Activated effector memory CD4-positive, alpha-beta T cell treated with anti-CD3 and anti-CD28 coated beads, Interleukin-2, amount 50 U/mL, for 16 hours (primary cell): ENCODE results near the gene TSPAN32.

ENCODE experiments used
- DNase-seq: peaks from one replicate; pipeline ENCODE4 v3.0.0-alpha.2; 2020

TSPAN32 gene

DNA sequence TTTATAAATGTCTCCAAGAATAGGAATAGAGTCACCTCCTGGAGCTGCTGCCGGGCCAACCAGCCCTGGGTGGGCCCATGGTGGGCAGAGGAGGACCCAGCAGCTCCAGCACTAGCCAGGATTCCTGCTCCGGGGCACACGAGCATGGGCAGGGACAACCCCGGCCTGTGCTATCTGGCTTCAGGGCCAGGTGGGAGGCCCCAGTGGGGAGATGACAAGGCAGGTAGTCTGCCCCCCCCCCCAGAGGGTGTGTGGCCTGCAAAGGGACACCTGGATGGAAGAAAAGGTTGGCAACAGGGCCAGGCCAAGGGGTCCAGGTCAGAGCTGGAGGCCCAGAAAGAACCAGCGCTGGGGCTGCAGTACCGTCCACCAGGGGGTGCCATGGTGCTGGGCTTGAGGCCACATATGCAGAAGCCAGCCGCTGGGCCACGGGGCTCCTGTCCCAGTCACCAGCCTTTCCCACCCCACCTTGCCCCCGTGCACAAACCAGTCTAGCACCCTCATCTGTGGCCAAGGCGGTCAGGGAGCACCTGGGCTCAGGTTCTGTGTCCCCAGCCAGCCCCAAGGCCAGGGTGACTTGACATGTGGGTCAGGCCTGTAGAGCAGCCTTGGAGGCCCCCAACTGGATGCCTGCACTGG is 3.4 kb downstream of the TSPAN32 start:
- DNase-seq, result peak; percentile 93

DNA sequence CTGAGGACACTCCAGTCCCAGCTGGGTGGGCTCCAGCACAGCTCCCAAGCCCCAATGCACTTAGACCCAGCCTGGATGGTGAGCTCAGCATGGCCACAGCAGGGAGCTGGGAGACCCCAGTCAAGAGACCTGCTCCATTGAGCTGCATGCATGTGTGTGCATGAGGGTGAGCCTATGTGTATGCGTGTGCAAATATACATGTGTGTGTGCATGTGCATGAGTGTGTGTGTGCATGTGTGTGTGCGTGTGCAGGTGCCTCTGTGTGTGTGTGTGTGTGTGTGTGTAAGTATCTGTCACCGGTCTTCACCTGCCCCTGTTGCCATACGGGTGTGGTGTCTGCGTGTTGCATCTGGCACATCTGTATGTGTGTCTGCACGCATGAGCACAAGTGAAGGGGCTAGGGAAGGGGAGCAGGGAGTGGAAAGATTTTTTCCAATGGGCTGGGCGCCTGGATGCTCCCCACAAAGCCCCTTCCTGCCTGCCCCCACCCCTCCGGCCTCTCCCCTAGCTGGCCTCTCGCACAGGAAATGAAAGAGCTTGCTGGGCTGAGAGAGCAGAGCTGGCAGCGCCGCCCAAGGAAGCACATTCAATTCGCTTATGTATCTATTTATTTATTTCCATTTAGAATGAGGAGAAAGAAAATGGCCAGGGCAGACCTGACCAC is 4.1 kb downstream of the TSPAN32 start:
- peak; percentile 65 for DNase-seq

DNA sequence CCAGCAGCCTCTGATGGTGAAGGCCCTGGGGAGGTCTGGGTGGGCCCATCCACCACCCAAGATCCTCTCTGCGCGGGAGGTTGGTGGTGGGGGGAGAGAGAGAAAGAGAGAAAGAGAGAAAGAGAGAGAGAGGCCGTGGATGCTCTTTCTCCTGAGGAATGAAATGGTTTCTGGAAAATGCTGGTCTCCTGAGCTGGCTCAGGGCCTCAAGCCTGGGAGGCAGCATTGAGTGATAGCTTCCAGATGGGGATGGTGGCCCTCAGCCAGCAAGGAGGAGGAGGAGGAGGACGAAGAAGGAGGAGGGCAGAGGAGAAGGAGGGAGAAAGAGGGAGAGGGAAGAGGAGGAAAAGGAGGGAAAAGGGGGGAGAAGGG is 4.6 kb downstream of the TSPAN32 start:
- no peak for DNase-seq

DNA sequence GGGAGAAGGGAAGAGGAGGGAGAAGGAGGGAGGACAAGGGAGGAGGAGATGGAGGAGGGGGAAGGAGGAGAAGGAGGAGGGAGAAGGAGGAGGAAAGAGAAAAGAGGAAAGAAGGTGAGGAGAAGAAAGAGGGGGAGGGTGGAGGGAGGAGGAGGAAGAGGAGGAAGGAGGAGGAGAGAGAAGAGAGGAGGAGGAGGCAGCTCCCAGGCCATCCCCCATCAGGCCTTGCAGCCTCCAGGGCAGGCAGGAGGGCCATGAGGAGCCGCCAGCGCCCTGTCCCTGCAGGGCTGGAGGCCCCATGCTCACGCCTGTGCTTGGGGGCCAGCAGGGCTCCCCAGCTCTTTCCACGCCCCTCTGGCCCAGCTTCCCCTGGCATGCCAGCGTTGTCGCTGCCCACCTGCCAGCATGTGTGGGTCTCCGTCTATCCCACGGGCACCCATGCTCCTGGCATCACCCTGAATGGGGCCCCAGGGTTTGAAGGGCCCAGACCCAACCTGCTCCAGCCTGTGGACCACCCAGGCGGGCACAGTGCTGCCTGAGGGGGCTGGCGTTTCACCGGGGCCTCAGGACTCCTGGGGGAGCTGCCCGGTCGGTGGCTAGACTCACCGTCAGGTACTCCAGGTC is 5.2 kb downstream of the TSPAN32 start:
- peak; percentile 50 for DNase-seq

DNA sequence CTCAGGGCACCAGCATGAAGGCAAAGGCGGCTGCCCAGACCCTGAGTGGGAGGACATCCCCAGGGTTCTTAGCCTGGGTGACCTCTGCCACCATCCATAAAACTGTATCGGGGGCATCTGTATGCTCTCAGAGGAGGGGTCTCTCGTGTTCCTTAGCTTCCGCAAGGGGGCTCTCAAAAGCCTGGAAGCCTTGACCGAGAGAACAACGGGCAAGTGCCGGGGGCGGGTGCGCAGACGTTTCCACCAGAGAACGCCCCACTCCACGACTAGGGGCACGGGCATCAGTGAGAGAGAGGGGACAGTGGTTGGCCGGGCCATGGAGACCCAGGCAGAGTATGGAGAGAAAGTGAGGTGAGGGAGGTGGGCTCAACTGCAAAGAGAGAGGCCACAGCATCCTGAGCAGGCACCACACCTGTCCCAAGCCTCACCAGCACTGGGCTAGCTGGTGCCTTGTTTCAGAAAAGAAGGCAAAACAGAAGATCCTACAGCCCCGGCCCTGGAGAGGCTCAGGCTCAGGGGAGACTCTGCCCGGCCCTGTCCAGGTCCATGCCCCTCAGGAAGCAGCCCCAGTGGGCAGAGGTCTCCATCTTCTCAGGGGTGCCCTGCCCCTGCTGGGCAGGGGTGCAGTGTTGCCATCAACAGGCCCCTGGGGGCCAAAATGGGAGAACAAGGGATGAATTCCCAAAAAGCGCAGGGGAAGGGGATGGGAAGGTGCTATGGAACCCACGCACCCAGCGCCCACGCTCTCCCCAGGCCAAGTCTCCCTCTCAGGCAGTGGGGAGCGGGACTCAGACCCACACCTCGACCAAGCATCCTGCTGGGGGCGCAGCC is 5.9 kb downstream of the TSPAN32 start:
- DNase-seq, result peak; percentile 57

DNA sequence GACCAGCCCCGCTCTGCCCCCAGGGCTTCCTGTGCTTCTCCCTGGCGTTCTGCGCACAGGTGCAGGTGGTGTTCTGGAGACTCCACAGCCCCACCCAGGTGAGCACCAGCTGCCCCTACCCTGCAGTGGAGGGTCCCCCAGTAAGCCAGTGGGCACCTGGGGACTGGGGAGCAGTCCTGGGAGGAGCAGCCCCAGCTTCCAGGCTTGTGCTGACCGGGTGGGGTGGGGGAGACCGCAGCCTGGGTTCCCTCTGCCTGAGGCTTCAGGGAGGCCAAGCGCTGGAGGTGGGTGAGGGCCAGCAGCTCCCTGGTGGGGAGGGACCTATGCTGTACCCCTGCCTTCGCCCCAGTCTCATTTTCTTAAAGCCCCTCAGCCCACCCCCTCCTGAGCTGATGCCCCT is 6.9 kb downstream of the TSPAN32 start:
- DNase-seq, result no peak

DNA sequence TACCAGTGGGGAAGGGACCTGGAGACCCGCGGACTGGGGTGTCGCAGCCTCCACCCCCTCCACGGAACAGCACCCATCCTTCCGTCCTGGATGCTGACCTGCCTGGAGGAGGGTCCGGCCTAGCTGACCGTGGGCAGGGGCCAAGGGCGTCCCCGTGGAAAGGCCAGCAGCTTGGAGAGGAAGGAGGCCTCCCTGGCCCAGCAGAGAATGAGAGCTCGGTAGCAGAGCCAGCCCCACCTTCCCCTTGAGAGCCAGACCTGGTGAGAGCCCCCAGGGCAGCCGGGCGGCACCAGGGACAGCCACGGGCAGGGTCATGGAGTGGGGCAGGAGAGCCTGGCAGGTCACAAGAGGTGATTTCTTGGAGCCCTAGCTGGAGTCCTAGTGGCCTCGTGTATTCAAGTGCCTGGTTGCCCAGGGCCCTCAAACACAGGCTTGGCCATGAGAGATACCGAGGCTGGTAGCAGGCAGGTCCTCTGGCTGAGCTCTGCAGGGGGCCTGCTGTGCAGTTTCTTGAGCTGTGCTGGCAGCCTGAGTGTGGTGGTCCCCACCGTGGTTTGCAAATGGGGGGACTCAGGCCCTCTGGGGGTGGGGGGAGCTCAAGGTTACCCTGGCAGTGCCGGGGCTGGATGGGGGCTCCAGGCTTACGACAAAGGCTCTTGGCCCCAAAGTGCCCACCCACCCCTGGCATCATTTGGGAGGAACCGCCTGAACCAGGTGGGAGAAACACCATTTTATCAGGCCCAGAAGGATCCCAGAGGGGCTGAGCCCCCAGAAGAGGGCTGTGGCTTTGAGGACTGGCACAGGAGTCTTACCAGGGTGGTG is 7.6 kb downstream of the TSPAN32 start:
- no peak for DNase-seq

DNA sequence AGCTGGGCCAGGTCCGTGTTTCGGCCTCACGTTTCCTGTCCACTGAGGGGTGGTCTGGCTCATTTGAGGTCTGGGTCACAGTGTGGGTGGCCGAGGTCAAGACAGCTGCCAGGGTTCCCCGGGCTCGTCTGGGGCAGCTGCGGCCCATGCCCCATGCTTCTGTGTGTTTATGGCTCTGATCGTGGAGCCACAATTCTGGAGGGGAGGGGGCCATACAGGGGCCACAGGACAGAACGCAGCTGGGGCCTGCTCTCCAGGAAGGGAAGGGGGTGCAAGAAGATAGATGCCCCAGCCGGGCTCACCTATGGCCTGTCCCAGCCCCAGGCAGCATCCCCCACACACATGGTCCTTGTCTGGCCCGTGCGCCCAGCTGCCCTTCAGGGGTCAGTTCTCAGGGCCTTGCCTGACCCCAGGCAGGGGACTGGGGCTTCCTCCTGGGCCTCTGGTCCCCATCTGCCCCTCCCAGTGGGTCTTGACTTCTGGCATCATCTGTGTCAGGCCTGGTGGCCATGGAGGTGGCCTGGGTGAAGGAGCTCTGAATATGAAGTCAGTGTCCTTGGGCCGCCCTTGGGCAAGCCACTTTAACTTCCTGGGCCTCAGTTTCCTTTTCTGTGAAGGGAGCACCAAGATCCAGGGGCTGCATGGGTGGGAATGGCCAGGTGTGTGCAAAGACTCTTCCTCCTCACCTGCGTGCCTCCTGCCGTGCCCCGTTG is 8.4 kb downstream of the TSPAN32 start:
- peak; percentile 48 for DNase-seq

DNA sequence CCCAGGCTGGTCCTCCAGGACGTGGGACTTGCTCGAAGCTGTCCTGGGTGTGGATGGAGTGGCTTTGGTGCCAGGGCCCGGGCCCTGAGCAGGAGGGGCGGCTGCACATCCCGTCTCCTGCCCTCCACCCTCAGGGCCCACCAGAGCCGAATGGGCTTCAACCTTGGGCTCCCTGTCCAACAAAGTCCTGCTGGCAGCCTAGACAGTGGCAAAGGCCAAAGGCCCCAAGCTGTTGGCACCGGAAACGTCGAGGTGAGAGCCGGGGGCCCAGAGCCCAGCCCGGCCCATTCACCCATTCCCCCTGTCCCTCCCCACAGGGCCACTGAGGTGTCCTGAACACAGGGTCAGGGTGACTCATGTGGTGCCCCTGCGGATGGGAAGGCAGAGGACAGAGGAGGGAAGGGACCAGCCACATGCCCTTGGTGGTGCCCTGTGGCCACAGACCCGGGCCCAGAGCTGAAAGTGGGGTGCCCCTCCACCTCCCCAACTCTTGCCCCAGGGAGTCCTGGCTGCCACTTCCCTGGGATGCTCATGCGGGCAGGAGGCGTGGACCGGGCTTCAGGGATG is 9.1 kb downstream of the TSPAN32 start:
- peak; percentile 41 for DNase-seq

DNA sequence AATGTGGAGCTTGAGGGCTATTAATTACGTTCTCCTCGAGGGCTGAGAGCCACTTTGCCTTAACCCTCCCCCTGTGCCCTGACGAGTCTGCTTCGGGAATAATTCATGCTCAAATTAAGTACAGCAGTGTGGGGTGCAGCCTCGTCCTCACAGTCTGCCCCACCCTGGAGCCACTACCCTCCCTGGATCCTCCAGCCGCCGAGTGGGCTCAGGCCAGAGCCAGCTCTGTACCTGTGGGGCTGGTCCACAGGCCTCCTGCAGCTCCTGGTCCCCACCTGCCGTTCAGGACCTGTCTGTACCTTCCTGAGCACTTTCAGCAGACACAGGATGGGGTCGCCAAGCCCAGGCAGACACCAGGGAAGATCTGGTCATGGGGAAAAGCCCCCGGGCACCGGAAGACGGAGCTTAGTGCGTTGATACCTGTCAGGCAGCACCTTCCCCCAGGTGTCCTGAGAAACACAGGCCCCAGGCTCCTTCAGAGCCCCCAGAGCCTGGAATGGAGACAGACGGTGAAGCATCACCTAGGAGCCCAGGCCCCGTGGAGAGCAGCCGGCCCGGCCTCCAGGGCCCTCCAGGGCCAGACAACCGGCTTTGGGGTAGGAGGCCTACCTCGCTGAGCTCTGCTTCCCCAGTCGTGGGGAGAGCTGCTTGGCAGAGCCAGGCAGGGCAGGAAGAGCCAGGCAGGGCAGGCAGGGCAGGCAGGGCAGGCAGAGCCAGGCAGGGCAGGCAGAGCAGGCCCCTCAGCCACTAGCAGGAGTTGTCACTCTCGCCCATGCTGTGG is 9.7 kb downstream of the TSPAN32 start:
- DNase-seq, result peak; percentile 41

DNA sequence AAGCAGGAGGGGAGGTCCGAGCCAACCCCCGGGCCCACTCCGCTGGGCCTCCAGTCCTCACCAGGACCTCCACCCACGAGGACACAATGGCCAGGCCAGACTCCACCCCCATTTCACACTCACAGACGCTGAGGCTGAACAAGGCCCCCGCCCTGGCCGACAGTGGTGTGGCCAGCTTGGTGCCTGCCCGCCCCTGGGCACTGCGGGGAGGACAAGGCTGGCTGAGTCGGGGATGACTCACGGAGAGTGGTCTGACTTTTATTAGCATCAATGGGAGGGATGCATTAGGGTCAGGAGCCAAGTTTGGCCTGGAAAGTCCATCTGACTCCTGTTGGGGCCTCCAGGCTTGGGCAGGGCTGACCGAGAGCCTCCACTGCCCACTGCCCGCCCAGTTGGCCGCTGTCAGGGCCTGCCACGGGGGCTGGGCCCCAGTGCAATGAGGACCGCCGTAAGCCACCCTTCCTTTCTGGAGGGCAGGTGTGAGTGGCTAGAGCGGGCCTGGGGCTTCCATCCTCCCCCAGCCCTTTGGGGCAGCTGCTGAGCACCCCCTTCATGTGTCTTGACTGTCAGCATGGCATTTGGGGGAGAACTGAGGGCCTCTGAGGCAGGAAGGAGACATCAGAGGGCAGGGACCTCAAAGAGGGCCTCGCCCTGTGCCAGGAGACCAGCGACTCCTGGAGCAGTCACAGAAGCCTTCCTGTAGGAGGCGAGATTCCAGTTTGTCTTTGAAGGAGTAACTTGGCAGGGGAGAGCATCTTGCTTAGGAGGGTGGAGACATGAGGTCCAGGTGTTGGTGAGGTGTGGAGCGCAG is 10.6 kb downstream of the TSPAN32 start:
- DNase-seq, result no peak

DNA sequence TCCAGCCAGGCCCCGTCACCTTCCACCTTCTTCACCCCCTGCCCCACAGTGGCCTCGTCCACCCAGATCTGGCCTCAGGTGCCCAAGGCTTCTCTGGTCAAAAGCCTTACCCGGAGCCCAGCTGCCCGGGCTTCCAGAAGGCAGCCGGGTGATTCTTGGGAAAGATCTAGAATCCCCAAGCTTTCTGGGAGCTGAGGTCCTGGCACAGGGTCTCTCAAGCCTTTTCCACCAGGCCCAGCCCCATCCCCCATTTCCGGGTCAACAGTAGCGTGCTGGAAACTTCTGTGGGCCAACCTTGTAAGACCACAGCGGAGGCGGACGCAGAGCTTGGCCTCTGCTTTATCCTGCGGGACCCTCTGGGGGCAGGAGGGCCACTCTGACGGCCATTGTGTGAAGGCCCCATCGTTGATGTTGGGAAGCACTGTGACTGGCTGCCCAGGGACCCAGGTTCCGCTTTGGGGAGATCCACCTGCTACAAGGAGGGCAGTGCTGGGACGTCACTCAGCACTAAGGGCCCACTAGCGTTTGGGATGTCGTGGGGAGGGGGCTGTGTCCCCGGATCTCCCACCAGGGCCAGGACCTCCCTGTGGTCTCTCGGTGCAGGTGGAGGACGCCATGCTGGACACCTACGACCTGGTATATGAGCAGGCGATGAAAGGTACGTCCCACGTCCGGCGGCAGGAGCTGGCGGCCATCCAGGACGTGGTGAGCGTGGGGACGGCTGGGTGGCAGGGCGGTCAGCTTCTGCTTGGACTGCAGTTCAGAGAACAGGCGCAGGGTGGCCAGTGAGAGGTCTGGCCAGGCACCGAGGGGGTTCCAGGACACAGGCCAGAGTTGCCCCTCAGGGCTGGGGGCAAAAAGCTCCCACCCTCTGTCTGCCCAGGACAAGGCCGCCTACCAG is 11.5 kb downstream of the TSPAN32 start:
- DNase-seq, result peak; percentile 59

DNA sequence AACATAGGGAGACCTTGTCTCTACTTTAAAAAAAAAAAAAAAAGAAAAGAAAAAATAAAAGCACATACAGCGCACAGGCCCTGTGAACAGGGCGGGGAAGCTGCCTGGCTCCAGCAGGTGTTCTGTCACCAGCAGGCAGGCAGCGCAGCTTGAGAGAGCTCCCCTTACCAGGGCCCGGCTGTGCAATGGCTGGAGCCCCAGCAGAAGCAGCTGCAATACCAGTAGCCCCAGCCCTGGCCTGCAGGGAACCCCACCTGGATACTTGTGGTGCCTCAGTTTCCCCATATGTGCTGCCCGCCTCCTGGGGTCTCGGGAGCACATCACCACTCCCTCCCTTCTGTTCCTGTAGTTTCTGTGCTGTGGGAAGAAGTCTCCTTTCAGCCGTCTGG is 12.3 kb downstream of the TSPAN32 start:
- peak; percentile 48 for DNase-seq

DNA sequence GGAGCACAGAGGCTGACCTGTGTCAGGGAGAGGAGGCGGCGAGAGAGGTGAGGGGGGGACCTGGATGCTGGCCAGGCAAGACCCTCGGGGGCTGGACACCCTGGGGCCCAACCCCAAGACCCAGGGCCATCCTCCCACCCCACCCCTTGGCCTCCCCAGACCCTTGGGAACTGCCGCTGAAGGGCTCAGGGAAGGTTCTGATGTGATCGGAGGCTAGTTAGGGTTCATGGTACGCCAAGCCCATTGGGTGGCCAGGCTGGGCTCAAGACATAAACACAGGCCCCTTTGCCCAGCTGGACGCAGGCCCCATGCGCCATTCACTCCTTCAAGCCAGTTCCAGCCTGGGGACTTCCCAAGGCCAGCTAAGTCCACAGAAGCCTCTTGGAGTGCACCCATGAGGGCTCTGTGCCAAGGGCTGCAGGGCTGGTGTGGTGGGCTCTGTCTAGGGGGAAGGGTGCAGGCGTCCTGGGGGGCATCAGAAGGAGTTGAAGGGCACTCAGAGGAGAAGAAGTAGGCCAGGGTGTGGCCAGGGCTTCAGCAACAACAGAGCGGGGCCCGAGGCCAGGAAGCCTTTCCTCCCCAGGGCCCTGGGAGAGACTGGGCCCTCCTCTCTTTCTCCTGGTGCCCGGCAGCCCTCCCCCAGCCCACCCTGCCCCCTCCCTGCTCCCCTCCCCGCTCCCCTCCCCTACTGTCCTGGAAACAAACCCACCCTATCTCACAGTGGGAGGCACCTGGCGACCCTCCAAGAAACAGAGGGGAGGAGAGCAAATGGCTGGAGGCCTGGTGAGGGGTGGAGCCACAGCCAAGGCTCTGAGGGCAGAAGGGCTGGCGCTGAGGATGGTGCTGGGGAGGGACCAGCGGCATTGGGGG is 12.9 kb downstream of the TSPAN32 start:
- peak; percentile 53 for DNase-seq

DNA sequence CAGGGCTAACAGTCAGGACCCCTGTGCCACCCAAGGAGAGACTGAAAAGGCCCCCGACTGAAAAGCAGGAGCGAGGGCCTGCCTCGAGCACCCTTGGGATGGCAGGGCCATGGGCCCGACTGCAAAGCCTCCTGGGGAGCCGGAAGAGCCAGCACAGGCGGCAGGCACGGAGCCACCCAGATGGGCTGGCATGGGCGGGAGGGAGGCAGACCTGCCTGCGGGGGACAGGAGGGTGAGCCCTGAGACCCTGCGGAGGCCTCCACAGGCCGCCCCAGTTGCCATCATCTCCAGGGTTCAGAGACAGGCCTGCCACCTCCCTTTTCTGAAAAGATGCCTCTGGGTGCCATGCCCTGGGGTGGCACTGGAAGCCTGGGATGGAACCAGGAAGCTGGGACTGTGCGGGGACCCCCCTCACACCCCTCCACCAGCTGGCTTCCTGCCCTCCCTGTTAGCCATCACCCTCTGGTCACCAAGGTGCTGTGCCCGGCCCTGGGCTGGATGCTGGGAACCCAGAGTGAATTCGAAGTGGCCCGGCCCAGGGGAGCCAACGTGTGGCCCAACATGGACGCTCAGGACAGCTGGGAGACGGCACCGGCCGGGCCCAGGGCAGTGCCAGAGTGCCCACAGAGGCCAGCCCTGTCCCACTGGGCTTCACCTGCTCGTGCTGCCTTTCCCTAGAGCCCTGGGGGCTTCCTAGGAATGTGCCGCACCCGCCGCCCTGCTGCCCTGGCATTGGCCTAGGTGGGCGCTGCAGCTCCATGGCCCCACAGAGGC is 13.8 kb downstream of the TSPAN32 start:
- peak; percentile 59 for DNase-seq

DNA sequence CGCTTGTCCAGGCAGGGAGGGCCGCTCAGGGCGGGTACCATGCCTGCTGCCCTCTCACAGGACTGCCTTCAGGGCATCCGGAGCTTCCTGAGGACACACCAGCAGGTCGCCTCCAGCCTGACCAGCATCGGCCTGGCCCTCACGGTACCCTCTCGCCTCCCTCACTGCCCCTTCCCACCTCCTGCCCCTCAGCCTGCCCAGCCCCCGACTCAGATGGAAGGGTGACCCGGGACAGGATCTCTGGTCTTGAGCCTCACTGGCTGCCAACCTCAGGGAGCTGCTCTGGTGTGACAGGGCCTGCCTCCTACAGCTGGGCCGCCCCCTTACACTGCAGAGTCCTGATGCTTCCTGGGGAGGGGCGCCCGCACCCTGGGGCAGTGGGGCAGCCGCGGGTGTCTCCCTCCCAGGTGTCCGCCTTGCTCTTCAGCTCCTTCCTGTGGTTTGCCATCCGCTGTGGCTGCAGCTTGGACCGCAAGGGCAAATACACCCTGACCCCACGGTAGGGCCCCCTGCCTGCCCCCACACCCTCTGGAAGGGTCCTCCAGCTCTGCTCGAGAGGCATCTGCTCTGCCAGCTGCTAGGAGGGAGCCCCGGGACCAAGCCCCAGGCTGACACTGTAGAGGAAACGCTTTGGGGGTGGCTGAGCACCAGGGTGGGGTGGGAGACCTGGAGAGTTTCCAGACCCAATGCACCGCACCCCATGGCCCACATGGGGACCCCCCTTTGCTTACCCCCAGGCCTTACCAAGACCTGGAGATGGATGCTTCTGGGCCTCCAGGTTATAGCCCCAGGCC is 14.6 kb downstream of the TSPAN32 start:
- peak; percentile 53 for DNase-seq
